GM19438 (cell line): ENCODE results near the gene CD81.

ENCODE experiments used
- ATAC-seq: cut with Tn5 transposase; IDR thresholded peaks from one replicate; pipeline ENCODE4 v1.9.1; 2021; ENCODE audit warnings: low read depth; ENCODE audit not compliant: unreplicated experiment

The CD81 gene

GRCh38 chr11:2400762-2401435, 23.8 kb downstream of the CD81 start:
- peak; percentile 4 for ATAC-seq

GRCh38 chr11:2401436-2401984, 24.4 kb downstream of the CD81 start:
- no peak for ATAC-seq

GRCh38 chr11:2402106-2402505, 25.0 kb downstream of the CD81 start:
- ATAC-seq: no peak

GRCh38 chr11:2402890-2403645, 26.0 kb downstream of the CD81 start:
- ATAC-seq: no peak

DNA sequence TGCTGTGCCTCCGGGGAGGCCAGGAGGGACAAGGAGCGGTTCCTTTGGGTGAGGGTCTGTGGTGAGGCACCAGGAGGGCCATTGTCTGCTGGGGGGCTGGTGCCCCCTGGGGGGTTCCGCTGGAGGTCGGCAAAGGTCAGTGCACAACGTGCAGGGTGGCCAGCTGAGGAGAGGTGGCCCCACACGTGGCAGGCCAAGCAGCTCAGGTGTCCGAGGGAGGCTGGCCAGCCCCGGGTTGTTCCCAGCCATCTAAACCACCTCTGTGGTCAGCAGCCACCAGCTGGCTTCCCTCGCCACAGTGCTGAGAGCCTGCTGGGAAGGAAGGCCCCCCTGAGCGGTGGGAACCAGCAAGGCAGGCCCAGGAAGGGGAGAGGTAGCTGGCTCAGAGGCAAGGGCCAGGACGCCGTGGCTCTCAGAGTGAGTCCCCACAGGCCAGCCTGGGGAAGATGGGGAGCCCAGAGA, 27.7 kb downstream of the CD81 start:
- no peak for ATAC-seq

GRCh38 chr11:2406451-2406850, 29.3 kb downstream of the CD81 start:
- no peak for ATAC-seq

- no peak for ATAC-seq
Measured at GRCh38 chr11:2406878-2407410, 29.8 kb downstream of the CD81 start.

DNA sequence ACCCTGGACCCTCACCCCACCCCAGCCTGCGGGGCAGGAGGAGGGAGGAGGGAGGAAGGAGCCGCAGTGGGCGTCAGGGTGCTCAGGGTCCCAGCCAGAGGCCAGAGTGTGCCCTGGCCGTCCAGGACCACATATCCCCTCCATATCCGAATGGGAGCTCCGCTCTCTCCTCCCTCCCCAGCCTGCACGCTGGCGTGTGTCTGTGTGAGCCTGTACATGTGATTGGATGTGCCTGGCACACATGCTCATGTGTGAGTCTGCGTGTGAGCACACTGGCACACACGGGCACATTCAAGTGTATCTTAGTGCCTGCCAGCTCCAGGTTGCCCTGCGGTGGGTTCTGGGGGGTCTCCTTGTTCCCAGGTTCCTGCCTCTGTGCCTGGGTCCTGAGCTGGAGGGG, 31.6 kb downstream of the CD81 start:
- no peak for ATAC-seq

- no peak for ATAC-seq
Measured at GRCh38 chr11:2409126-2409525, 32.0 kb downstream of the CD81 start.

DNA sequence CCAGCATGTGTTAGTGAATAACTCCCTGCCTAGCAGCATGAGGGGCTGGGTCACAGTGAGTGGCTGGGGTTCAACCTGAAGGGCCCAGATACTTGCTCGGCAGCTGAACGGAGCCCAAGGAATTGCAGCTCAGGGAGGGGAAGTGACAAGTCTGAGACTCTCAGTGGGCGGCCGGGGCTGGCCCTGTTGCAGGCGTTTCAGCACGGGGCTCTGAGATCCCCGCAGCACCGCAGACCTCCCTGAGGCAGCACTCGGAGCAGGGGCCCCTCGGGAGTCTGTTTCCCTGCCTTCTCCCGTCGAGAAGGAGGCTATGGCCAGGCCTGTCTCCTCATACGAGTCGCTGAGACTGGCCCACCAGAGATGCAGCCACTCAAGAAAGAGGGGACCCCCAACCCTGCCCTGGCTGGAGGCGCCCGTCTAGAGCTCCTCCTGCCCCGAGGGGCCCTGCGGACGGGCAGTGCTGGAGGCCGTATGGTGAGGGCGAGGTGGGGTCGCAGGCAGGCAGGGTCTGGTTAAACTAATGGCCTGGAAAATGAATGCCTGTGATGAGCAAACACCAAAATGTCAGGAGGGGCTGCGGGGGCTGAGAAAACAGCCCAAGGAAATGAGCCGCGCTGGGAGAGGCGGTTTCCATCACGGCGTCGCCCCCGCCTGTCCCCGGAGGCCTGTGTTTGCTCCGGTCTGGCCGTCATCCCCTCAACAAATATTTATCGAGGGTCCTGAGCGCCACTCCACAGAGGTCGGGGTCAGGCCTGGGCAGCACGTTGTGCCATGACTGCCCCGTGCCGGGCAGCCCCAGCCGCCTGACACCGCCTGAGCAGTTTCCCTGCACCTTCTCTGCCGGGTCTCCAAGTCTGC, 32.7 kb downstream of the CD81 start:
- no peak for ATAC-seq

- no peak for ATAC-seq
Measured at GRCh38 chr11:2410616-2411015, 33.5 kb downstream of the CD81 start.

DNA sequence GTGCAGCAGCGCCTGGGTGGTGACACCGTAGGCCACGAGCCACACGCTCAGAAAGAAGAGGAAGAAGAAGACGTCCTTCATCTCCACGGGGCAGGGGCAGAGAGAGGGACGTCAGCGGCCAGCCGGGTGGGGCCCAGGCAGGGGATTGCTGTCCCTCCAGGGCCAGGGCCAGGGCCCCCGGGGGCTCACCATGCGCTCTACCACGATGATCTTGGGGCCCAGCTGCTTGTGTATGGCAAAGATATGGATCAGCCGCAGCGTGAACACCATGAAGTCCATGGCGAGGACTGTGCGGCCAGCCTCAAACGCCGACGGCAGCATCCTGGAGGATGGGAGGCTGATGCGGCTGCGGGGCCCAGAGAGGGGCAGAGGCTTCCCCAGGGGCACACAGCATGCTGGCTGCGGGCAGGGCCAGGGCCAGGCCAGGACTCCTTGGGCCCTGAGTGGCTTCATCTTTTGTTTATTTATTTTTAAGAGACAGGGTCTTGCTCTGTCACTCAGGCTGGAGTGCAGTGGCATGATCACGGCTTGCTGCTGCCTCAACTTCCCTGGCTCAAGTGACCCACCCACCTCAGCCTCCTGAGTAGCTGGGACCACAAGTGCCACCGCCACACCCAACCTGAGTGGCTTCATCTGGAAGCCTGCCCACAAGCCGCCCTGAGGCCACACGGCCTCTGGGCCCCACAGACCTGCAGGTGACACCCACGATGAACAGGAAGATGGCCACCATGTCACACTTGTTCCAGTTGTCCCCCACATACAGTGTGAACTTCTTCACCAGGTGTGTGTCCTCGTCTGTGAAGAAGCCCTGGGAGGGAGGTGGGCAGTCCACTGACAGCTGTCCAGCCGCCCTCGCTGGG, 34.6 kb downstream of the CD81 start:
- ATAC-seq: no peak

- ATAC-seq: no peak
Measured at GRCh38 chr11:2412323-2412722, 35.2 kb downstream of the CD81 start.

DNA sequence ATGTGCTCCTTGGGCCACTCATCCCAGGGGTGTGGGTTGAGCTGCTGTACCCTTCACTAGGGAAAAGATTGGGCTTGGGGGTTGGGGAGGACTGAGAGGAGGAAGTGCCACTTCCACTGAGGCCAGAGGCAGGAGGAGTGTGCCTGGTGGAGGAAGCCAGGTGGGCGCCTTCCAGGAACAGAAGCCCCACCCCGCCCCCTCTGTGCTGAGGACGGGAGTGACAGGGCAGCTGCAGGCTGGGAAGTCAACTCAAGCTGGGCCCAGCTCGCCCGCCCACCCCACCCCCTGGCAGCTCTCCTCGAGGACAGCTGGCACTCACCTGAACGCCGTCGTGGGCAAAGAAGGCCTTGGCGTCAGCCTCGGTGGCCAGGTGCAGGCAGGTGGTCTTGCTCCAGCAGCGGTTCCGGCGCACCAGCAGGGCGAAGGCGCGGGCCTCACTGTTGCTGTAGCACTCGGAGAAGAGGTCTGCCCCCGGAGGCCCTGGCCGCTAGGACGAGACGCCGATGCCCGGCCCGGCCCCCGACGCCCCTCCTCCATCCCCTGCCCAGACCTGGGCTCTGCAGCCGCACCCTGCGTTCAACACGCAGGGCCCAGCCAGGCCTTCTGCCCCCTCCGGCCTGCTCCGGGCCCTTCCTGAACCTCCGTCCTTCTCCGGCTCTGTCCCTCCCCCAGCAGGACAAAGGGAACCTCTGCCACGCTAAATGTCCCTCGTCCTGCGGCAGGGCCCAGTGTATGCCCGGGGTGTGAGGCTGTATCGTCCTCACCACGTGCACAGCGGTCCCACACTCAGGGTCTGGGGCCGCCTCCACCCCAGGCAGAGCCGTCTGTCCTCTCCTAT, 36.9 kb downstream of the CD81 start:
- no peak for ATAC-seq

- ATAC-seq: no peak
Measured at GRCh38 chr11:2414616-2415015, 37.5 kb downstream of the CD81 start.

- no peak for ATAC-seq
Measured at GRCh38 chr11:2415171-2415570, 38.1 kb downstream of the CD81 start.

DNA sequence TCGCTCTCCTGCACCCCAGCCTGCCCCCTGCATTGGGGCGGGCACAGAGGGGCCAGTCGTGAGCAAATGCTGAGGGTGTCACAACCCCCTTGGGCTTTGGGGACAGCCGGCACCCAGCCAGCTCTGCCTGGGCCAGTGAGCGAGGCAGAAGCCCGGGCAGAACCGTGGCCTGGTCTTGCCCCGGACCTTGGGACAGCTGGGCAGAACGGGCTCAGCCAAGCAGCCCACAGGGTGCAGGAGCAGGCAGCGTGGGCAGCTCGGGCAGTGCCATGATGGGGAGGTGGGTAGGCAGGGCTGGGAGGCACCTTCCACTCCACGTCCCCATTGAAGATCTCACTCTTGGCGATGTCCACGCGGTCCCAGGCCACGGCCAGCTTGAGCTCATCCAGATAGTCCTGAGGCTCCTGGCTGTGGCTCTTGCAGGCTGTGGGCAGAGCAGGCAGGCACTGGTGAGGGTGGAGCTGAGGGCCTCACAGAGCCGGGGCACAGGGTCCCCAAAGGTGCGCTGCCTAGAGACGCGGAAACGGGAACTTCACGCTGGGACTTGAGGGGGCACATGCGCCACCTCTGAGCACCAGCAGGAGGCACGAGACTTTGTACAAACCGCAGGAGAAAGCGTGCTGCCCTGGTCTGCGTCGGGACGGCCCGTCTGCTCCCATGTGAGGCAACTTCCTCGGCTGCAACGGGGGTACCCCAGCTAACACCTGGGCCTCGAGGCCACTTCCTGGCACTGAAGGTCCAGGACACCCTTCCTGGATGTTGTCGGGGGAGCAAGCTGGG, 38.7 kb downstream of the CD81 start:
- no peak for ATAC-seq

- ATAC-seq: no peak
Measured at GRCh38 chr11:2416765-2417164, 39.7 kb downstream of the CD81 start.
